H1 (cell line): ENCODE measurements around the gene FOXC1. TPM values are rescaled to one million over a fixed set of nuclear protein-coding genes. Genes with fewer than 3 reads are reported as not detected.

ENCODE experiments used
- ASH2L ChIP-seq: fragments of 200-600, 300-600 bp; sonication (generic); IDR thresholded peaks from one replicate; pipeline ENCODE4 v1.7.1; 2017; ENCODE audit warnings: low read length
- KDM4A ChIP-seq: IDR thresholded peaks from one replicate; pipeline ENCODE4 v1.7.1; 2012; ENCODE audit warnings: low read depth, mild to moderate bottlenecking, moderate library complexity, low read length, inconsistent platforms; ENCODE audit not compliant: severe bottlenecking
- TAF7 ChIP-seq: optimal IDR thresholded peaks from 2 replicates; pipeline ENCODE3; 2011; ENCODE audit warnings: low read depth, mild to moderate bottlenecking, inconsistent platforms, low read length, moderate library complexity, borderline replicate concordance
- polyA plus RNA-seq, 7 experiments: library from polyadenylated mRNA; depleted of rRNA in 3 of 7; stranded (reverse) in 5 of 7; unstranded in 2 of 7; fragments of >200 nt in 5 of 7; fragments of 200-250 nt in 2 of 7; gene quantifications; 1 replicate in 5 of 7; 2 replicates in 1 of 7; 4 replicates in 1 of 7; pipeline versions ENCODE4 v1.2.1 to v1.2.3, GENCODE V29; 2011 to 2013; ENCODE audit warnings: missing spikeins in 2 of 7, mixed read lengths in 2 of 7
- total RNA-seq: library from RNA; stranded (reverse); fragmentation: NEBNext Ultra II Directional; extraction: Animal tissue kit (Norgen Biotek cat#: 25700); gene quantifications from 2 replicates; pipeline ENCODE4 v1.2.1, GENCODE V29; 2021

Gene FOXC1
- total and polyA plus RNA-seq, 2 of the 8 experiments (the other 6 are each of a cell fraction or from before 2014, with no cell fraction given) = 0.22 TPM; not detected in 1

DNA sequence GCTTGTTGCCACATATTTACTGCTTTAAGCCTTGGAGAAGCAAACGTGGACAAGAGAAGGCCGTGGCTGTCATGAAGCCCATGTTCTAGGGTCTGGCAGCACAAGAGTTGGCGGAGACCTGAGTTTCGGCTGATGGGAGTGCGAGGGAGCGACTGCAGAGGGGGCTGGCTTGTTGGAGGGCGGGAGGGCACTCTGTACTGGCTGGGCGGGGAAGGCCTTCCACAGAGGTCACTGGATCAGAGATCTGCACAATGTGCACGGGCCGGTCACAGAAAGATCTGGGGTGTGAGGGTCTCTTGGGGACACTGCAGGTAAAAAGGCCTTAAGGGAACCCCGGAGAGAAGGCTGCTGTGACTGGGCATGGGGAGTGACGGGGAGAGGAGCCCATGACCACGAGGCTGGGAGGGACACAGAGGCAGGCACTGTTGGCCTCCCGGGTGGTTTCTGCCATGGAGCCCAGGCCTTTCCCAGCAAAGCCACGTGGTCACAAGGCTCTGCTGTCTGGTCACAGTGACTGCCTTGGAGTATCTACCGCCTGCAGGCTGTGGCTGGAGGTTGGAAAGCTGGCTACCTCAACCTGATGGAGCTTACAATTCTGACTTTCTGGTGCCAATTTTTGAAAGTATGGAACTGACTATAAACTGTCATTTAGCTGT is 23.8 kb downstream of the FOXC1 start (continued):
- TF ChIP-seq TAF7 (no peak), KDM4A (no peak), ASH2L (no peak)
- TF ChIP-seq, all 59 proteins: peak for 0
